Esophagus muscularis mucosa (tissue), 4 donors: ENCODE results near the gene RBBP6.

Experiments used
- CTCF ChIP-seq, 3 experiments: fragments of 200-600 bp in 2 of 3; fragments of 450-650 bp in 1 of 3; sonication (generic) in 2 of 3; IDR thresholded peaks; one replicate each; pipeline ENCODE4 v1.5.1; 2017 to 2019; ENCODE audit warnings: antibody characterized with exemption in 3 of 3, mild to moderate bottlenecking in 2 of 3, moderate library complexity in 1 of 3
- EP300 ChIP-seq: sonication (generic); formaldehyde crosslinking; IDR thresholded peaks from one replicate; pipeline ENCODE4 v1.6.1; 2017; ENCODE audit warnings: antibody characterized with exemption
- POLR2A ChIP-seq: fragments of 450-650 bp; IDR thresholded peaks from one replicate; pipeline ENCODE4 v1.6.1; 2017; ENCODE audit warnings: antibody characterized with exemption, moderate library complexity, mild to moderate bottlenecking, low read depth

DNA sequence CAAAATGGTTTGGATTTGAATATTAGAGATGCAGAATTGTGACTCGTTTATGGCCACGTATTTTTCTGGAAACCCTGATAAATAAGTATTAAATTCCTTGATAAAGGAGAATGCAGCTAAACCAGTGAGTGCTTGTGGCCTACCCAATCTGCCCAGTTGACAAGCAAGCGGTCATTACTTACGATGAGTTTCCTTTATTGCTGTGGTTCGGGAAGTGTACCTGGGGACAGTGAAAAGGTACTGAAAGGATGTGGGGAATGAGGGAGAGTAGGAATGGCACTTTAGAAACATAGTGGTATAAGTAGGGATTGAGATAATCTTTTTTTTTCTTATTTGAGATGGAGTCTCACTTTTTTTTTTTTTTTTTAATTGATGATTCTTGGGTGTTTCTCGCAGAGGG is 33.8 kb downstream of the RBBP6 start:
- TF ChIP-seq POLR2A (no peak), CTCF (IDR thresholded peaks at IDR 0.05) (no peak), EP300 (no peak)
